ENCODE measurements around the gene FOXG1.

DNA sequence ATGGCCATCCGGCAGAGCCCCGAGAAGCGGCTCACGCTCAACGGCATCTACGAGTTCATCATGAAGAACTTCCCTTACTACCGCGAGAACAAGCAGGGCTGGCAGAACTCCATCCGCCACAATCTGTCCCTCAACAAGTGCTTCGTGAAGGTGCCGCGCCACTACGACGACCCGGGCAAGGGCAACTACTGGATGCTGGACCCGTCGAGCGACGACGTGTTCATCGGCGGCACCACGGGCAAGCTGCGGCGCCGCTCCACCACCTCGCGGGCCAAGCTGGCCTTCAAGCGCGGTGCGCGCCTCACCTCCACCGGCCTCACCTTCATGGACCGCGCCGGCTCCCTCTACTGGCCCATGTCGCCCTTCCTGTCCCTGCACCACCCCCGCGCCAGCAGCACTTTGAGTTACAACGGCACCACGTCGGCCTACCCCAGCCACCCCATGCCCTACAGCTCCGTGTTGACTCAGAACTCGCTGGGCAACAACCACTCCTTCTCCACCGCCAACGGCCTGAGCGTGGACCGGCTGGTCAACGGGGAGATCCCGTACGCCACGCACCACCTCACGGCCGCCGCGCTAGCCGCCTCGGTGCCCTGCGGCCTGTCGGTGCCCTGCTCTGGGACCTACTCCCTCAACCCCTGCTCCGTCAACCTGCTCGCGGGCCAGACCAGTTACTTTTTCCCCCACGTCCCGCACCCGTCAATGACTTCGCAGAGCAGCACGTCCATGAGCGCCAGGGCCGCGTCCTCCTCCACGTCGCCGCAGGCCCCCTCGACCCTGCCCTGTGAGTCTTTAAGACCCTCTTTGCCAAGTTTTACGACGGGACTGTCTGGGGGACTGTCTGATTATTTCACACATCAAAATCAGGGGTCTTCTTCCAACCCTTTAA is 1.5 kb downstream of the FOXG1 start:
- TF ChIP-seq, protein P1, sequence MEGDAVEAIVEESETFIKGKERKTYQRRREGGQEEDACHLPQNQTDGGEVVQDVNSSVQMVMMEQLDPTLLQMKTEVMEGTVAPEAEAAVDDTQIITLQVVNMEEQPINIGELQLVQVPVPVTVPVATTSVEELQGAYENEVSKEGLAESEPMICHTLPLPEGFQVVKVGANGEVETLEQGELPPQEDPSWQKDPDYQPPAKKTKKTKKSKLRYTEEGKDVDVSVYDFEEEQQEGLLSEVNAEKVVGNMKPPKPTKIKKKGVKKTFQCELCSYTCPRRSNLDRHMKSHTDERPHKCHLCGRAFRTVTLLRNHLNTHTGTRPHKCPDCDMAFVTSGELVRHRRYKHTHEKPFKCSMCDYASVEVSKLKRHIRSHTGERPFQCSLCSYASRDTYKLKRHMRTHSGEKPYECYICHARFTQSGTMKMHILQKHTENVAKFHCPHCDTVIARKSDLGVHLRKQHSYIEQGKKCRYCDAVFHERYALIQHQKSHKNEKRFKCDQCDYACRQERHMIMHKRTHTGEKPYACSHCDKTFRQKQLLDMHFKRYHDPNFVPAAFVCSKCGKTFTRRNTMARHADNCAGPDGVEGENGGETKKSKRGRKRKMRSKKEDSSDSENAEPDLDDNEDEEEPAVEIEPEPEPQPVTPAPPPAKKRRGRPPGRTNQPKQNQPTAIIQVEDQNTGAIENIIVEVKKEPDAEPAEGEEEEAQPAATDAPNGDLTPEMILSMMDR (IDR thresholded peaks at IDR 0.05), result peak in 1 of 7 experiments; percentile 8
- no peak for TF ChIP-seq POLR2A (IDR thresholded peaks at IDR 0.05)

All from body of pancreas (tissue), 4 donors.